ENCODE data around the gene NDST1. TPM values are rescaled to one million over a fixed set of nuclear protein-coding genes. Genes with fewer than 3 reads are reported as not detected.

The NDST1 gene
- total and polyA plus RNA-seq, 2 of the 8 experiments (the other 6 are each of a cell fraction or from before 2014, with no cell fraction given): 27.0 to 72.0 TPM

GRCh38 chr5:150574818-150575547, 67.1 kb downstream of the NDST1 start (continued):
- TF ChIP-seq USF2 (IDR thresholded peaks at IDR 0.05; ENCODE audit: low read length) (no peak), KDM1A (IDR thresholded peaks at IDR 0.05; ENCODE audit: borderline replicate concordance, low read length) (no peak), GTF2F1 (IDR thresholded peaks at IDR 0.05; ENCODE audit: borderline replicate concordance, low read depth, low read length) (no peak), JUN (IDR thresholded peaks at IDR 0.05; ENCODE audit: low read depth, low read length) (no peak), TCF12 (IDR thresholded peaks at IDR 0.05; ENCODE audit: low read depth, low read length) (no peak)
